Uterus (tissue), 4 donors: Measurements from ENCODE around the gene TMEM127. TPM values are rescaled to one million over a fixed set of nuclear protein-coding genes. Genes with fewer than 3 reads are reported as not detected.

Experiments
- DNase-seq, 2 donors: peaks; one replicate each; pipeline ENCODE4 v3.0.0-alpha.2; 2019 to 2020
- H3K27ac ChIP-seq, 2 donors: fragments of 200-600 bp; sonication (generic); 1 replicate in 1 of 2; 2 replicates in 1 of 2; pipeline ENCODE4 v1.5.1; 2016 to 2018
- H3K27me3 ChIP-seq, 2 donors: fragments of 200-600 bp; sonication (generic); one replicate each; pipeline ENCODE4 v1.5.1; 2018 to 2019; ENCODE audit warnings: control low read depth in 1 of 2
- H3K36me3 ChIP-seq, 2 donors: fragments of 200-600 bp; sonication (generic); one replicate each; pipeline ENCODE4 v1.5.1; 2019; ENCODE audit warnings: control low read depth in 1 of 2
- H3K4me1 ChIP-seq, 2 donors: fragments of 200-600 bp; sonication (generic); one replicate each; pipeline ENCODE4 v1.5.1; 2018 to 2019; ENCODE audit warnings: control low read depth in 1 of 2
- H3K4me3 ChIP-seq, 2 donors: fragments of 200-600 bp; sonication (generic); 1 replicate in 1 of 2; 2 replicates in 1 of 2; pipeline ENCODE4 v1.5.1; 2018 to 2019; ENCODE audit warnings: mild to moderate bottlenecking in 1 of 2
- H3K9me3 ChIP-seq, 2 donors: fragments of 200-600 bp; sonication (generic); one replicate each; pipeline ENCODE4 v1.5.1; 2019; ENCODE audit warnings: control low read depth in 1 of 2
- POLR2A ChIP-seq, 2 donors: fragments of 450-650 bp; IDR thresholded peaks; one replicate each; pipeline ENCODE4 v1.6.1; 2016; ENCODE audit warnings: antibody characterized with exemption in 2 of 2, mild to moderate bottlenecking in 1 of 2, moderate library complexity in 1 of 2
- intact Hi-C: fragments of 100-400 bp; cut with DNase I; formaldehyde crosslinking; loops from one replicate; pipeline ENCODE4 v1.15.1; 2023; ENCODE audit warnings: low total_unique reads
- total RNA-seq, 4 donors: library from RNA; depleted of rRNA in 3 of 4; stranded (reverse); fragments of >200 nt in 3 of 4; gene quantifications; one replicate each; pipeline versions ENCODE4 v1.1.0 to v1.2.4, GENCODE V29; 2014 to 2023
- TF ChIP-seq, protein P1 (sequence below), 4 experiments: fragments of 200-600 bp in 2 of 4; fragments of 450-650 bp in 2 of 4; sonication (generic) in 2 of 4; IDR thresholded peaks; one replicate each; pipeline ENCODE4 v1.5.1; 2016 to 2019; ENCODE audit warnings: antibody characterized with exemption in 4 of 4, mild to moderate bottlenecking in 2 of 4, moderate library complexity in 1 of 4
- donor health status: DM: yes; HTN: yes; CAD: no.

Gene TMEM127
- total RNA-seq, 4 donors from 2014 or later = 17.0 to 45.4 (median 22.3) TPM

DNA sequence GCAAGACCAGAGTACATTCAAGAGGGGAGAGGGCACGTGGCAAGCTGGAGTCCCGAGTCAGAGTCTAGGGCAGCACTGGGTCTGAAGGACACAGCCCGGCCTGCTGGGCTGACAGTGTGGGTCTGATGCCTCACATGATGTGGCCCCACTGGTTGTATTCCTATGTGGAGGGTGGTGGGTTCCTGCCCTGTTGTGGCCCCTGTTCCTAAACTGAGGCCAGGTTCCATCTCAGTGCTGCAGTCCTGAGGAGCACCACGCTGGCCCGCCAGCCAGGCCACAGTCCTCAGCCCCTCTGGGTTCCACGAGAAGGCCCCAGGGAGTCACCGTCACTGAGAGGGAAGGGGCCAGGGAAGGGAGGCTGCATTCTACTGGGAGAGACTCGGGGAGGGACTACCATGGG, 13.3 kb downstream of the TMEM127 start:
- no peaks in the 10 kb centered on the region for H3K9me3 ChIP-seq
- DNase-seq = no peak
- H3K27me3 ChIP-seq = no peaks in the 10 kb centered on the region
- no peak overlapping the region for H3K27ac ChIP-seq
- peaks cover 0 to 8% of the 10 kb centered on the region in 2 donors for H3K4me1 ChIP-seq
- H3K4me3 ChIP-seq = no peak overlapping the region
- intact Hi-C loops = no loop called here
- TF ChIP-seq POLR2A (IDR thresholded peaks at IDR 0.05) = no peak
- TF ChIP-seq, protein P1, sequence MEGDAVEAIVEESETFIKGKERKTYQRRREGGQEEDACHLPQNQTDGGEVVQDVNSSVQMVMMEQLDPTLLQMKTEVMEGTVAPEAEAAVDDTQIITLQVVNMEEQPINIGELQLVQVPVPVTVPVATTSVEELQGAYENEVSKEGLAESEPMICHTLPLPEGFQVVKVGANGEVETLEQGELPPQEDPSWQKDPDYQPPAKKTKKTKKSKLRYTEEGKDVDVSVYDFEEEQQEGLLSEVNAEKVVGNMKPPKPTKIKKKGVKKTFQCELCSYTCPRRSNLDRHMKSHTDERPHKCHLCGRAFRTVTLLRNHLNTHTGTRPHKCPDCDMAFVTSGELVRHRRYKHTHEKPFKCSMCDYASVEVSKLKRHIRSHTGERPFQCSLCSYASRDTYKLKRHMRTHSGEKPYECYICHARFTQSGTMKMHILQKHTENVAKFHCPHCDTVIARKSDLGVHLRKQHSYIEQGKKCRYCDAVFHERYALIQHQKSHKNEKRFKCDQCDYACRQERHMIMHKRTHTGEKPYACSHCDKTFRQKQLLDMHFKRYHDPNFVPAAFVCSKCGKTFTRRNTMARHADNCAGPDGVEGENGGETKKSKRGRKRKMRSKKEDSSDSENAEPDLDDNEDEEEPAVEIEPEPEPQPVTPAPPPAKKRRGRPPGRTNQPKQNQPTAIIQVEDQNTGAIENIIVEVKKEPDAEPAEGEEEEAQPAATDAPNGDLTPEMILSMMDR (IDR thresholded peaks at IDR 0.05) = no peak
- H3K36me3 ChIP-seq = no peaks in the 10 kb centered on the region

GRCh38 chr2:96251721-96252292, 14.0 kb downstream of the TMEM127 start:
- DNase-seq = peak; percentile 41 to 49
- Histone ChIP-seq H3K27ac (peak overlapping the region in 1 of 2 donors; percentile 41), H3K4me1 (peaks cover 0 to 8% of the 10 kb centered on the region in 2 donors), H3K4me3 (no peak overlapping the region), H3K9me3 (no peaks in the 10 kb centered on the region), H3K36me3 (no peaks in the 10 kb centered on the region), H3K27me3 (no peaks in the 10 kb centered on the region)
- TF ChIP-seq, protein P1 (IDR thresholded peaks at IDR 0.05) = no peak
- no peak for TF ChIP-seq POLR2A (IDR thresholded peaks at IDR 0.05)
- intact Hi-C loops = no loop called here

GRCh38 chr2:96250188-96250587, 15.6 kb downstream of the TMEM127 start:
- Histone ChIP-seq H3K27ac (peak overlapping the region in 1 of 2 donors; percentile 41), H3K4me1 (peaks cover 0 to 8% of the 10 kb centered on the region in 2 donors)
- no peak for DNase-seq

DNA sequence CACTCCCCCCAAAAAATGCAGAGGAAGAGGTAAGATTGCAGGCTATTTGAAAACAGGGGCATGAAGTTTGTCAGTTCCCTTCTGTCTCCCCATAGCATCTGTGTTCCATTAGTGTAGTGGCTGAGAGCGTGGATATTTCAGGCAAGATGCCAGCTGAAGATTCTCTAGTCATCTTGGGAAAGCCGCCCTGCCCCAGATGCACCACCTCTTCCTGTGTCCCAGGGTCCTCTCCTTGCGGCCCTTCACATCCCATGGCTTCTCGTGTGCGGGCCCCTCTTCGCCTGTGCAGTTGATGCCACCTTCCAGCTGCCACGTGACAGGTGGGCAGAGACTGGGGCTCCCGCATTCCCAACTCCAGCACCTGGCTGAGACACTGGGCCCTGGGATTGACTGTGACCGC, 16.1 kb downstream of the TMEM127 start:
- H3K27ac ChIP-seq = peak overlapping the region in 1 of 2 donors; percentile 41
- DNase-seq = peak; percentile 37 to 49
- H3K27me3 ChIP-seq = no peaks in the 10 kb centered on the region
- H3K4me3 ChIP-seq = no peak overlapping the region
- H3K4me1 ChIP-seq = peaks cover 0 to 8% of the 10 kb centered on the region in 2 donors
- H3K36me3 ChIP-seq = no peaks in the 10 kb centered on the region
- TF ChIP-seq, protein P1 (IDR thresholded peaks at IDR 0.05) = no peak
- no peak for TF ChIP-seq POLR2A (IDR thresholded peaks at IDR 0.05)
- no peaks in the 10 kb centered on the region for H3K9me3 ChIP-seq
- intact Hi-C loops = no loop called here

More at GRCh38 chr2:96250188-96250587, 15.6 kb downstream of the TMEM127 start:
- Histone ChIP-seq H3K4me3 (no peak overlapping the region), H3K9me3 (no peaks in the 10 kb centered on the region), H3K27me3 (no peaks in the 10 kb centered on the region), H3K36me3 (no peaks in the 10 kb centered on the region)
- TF ChIP-seq POLR2A (IDR thresholded peaks at IDR 0.05) = no peak
- TF ChIP-seq, protein P1 (IDR thresholded peaks at IDR 0.05) = no peak
- intact Hi-C loops = no loop called here

DNA sequence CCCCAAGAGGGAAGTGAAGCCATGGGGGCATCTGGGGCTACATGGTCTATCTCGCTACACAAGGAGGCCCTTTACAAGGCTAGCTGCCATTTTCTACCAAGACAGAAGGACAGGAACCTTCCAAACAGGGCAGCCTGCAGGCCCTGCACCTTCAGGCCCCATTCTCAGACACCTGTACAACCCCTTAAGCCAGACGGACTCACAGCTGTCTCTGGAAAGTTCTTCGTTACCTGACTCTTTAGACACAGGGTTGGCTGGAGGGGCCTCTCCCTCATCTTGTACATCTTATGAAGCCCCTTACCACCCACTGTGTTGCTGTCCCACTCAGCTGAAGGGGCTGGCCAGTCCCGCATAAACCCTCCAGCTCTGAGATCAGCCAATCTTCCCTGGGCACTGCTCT, 17.2 kb downstream of the TMEM127 start:
- H3K4me1 ChIP-seq = peaks cover 0 to 8% of the 10 kb centered on the region in 2 donors
- intact Hi-C loops = no loop called here
- no peaks in the 10 kb centered on the region for H3K36me3 ChIP-seq
- H3K27ac ChIP-seq = no peak overlapping the region
- no peaks in the 10 kb centered on the region for H3K27me3 ChIP-seq
- no peak overlapping the region for H3K4me3 ChIP-seq
- no peak for TF ChIP-seq POLR2A (IDR thresholded peaks at IDR 0.05)
- TF ChIP-seq, protein P1 (IDR thresholded peaks at IDR 0.05) = no peak
- no peak for DNase-seq
- no peaks in the 10 kb centered on the region for H3K9me3 ChIP-seq
